NCI-H82 (cell line): ENCODE results near the gene GPR17.

Experiments
- DNase-seq: peaks from one replicate; lab custom pipeline; 2025; lab: John Stamatoyannopoulos, UW

Gene GPR17, protein sequence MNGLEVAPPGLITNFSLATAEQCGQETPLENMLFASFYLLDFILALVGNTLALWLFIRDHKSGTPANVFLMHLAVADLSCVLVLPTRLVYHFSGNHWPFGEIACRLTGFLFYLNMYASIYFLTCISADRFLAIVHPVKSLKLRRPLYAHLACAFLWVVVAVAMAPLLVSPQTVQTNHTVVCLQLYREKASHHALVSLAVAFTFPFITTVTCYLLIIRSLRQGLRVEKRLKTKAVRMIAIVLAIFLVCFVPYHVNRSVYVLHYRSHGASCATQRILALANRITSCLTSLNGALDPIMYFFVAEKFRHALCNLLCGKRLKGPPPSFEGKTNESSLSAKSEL

DNA sequence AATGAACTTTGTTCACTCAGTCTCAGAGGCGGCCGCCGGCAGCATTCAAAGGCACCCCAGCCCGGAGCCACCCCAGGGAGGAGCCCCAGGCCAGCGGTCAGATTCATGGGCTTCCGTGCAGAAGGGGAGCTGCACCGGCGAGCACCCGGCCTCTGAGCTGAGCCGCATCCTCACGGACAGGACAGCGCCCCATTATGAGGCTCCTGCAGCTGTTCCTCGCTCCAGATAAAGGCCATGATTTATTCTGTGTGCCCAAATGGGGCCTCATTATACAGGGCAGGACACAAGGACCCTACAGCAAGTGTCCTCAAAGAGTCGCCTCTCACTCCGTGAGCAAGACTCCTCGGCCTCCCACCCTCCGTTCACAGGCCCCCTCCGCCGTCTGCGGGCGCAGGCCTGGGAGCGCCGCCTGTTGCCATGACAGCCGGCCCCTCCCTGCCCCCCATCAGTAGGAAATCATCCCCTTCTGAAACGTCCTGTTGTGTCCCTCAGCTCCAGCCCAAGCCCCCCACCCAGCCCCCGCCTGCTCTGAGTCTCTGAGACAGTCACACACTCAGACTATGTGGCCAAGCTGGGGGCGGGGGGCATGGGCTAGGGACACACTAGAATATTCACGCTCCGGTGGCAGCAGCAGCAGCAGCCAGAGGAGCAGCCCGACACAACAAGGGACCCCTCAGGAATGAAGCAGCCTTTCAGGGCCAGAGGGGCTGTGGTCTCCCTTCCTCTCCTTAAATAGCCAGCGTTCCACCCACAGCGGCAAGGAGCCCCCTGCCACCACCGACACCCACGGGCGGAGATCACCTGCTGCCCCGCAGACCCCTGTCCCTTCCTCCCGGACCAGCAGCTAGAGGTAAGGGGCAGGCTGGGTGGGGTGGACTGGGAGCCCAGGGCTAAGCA, at the start of gene GPR17:
GPR17 (plus strand) TSS at position 759 of the 897 bp plus-strand sequence. CDS start 4,583 bp downstream, outside the sequence.
- no peak for DNase-seq

DNA sequence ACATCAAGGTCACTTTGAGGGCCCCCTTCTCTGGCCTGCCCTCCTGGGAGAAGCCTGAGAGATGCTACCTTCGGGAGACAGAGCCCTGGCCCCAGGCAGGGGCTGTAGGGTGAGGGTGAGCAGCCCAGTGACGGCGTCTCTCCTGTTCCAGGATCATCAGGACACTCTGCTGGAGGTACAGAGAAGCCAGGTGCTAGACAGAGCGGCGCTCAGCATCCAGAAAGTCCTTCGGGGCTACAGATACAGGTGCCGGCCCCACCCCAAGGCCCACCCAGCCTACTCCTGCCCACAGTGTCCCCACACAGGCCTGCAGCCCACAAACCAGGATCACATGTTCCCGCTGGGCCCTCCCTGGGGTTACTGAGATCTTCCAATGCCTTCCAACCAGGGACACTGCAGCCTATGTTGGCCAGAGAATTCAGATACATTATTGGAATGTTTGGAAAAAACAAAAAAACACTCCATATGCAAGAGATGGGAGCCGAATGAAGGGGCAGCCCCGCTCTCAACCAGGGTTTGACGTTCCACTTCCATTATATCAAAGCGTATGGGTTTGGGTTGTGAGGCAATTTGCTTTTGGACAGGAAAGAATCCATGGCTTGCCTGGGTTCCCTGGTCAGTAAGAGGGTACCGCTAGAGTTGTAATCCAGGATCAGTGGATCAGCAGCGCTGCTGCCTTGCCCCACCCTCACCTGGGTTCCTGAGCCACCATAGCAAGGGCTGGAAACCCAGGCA, 49.5 kb upstream of the GPR17 start:
- DNase-seq: no peak

DNA sequence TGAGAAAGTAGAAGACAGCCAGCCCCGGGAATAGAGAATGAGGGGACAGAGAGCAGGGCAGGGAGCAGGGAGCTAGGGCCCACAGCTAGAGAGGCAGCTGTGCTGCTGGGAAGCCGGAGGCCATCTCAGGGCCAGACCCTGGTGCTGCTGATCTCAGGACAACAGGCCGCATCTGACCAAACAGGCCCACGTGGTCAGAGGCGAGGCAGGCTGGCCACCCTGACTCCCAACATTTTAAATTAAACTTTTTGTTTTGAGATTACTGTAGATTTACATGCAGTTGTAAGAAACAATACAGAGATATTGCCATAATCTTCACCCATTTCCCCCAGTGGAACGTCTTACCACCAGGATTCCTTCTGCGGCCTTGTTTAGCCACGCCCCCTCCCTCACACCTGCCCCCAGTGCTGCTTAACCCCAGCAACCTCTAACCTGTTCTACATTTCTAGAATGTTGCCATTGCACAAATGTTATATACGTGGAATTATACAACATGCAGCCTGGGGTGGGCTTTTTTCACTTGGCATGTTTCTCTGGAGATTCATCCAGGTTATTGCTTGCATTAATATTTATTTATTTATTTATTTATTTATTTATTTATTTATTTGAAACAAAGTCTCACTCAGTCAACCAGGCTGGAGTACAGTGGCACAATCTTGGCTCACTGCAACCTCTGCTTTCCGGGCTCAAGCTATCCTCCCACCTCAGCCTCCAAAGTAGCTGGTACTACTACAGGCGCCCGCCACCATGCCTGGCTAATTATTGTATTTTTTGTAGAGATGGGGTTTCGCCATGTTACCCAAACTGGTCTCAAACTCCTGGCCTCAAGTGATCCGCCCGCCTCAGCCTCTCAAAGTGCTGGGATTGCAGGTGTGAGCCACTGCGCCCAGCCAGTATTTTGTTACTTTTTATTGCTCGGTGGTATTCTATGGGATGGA, 48.6 kb upstream of the GPR17 start:
- no peak for DNase-seq

DNA sequence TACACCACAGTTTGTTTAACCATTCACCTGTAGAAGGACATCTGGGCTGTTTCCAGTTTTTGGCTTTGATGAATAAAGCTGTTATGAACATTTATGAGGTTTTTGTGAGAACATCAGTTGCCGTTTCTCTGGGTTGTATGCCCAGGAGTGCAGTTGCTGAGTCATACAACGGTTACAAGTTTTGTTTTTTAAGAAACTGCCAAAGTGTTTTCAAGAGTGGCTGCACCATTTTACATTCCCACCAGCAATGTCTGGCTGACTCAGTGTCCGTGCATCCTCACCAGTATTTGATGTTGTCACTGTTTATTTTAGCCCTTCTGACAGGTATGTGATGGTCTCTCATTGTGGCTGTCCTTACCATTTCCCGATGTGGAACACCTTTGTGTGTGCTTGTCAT, 48.0 kb upstream of the GPR17 start:
- DNase-seq: no peak

DNA sequence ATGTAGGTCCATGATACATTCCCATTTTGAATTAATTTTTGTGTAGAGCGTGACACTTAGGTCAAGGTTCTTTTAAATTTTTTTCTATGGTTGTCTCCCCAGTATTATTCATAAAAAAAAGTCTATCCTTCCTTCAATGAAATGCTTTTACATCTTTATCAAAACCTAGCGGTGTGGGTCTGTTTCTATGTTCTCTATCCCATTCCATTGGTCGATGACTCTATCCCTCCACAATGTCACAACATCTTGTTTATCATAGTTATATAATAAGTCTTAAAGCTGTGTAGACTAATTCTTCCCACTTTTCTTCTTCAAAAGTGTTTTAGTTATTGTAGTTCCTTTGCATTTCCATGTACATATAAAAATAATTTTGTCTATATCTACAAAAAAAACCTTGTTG, 47.2 kb upstream of the GPR17 start:
- DNase-seq: no peak

DNA sequence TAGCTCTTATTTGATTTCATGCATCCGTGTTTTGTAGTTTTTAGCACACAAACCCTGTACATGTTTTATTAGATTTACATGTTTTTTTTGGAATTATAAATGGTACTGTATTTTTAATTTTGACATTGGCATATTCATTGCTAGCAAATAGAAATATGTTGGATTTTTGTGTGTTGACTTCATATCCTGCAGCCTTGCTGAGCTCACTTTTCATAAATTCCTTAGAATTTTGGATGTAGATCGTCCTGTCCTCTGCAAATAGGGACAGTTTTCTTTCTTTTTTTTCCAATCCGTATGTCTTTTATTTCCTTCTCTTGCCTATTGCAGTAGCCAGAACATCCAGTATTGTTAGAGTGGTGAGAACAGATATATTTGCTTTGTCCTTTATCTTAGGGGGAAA, 46.7 kb upstream of the GPR17 start:
- no peak for DNase-seq

DNA sequence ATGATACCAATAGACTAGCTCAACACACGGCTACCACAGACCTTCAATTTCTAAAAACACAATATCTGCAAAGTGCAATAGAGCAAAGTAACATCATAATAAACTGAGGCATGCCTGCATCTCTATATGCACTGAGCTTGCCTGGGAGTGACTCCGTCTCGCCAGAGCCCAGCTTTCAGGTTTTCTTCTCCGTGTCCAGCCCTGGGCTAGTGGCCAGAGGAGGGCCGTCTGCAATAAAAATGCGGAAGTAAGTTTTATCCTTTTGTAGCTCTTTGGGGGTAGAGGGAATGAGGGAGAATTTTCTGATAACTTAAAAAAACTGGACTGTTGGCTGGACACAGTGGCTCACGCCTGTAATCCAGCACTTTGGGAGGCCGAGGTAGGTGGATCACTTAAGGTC, 41.0 kb upstream of the GPR17 start:
- DNase-seq: no peak

DNA sequence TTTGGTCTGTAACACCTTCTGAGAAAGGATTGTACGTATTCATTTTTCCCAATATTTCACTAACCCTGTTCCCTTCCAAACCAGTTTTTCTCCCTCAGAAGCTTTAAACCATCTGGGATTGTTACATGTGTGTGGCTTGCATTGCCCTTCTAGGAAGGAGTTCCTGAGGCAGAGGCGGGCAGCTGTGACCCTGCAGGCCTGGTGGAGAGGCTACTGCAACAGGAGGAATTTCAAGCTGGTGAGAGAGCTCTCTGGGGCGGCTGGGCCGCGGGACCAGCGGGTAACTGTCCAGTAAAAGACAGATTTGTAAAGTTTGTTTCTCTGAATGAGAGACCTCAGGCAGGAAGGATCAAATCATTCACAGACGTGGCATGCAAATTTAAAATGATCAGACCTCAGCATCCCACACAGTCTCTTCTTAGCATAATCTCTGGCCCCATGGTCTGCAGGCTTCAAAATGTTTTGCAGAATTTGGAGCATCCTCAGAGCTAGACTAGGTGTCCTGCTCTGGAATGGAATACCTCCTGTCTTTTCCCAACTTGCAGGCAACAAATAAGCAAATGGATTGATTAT, 40.2 kb upstream of the GPR17 start:
- DNase-seq: no peak

DNA sequence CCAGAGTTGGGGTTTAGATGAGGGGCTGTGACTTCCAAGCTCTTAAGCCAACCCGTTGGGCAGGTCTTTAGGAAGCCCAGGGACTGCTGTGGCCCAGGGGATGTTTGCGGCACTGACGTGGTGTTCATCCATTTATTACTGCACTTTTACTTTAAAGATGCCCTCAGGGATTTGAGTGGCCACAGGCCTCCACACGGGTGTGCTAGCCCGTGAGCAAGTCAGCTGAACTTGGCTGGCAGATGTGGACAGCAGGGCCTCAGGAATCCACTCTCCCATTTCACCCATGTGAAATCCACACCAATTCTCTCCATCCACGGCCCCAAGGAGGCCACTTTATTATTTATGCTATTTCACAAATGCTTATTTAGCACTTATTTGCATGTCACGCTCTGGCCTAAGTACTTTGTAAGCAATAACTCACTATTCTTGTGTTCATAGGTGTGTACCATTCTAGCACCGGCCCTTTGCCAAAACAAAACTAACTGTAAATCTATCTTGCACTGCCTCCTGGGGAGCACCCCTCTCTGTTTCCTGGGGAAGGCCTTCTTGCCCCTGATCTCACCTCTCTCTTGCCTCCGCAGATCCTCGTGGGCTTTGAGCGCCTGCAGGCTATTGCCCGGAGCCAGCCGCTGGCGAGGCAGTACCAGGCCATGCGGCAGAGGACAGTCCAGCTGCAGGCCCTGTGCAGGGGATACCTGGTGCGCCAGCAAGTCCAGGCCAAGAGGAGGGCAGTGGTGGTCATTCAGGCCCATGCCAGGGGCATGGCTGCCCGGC, 39.1 kb upstream of the GPR17 start:
- no peak for DNase-seq

DNA sequence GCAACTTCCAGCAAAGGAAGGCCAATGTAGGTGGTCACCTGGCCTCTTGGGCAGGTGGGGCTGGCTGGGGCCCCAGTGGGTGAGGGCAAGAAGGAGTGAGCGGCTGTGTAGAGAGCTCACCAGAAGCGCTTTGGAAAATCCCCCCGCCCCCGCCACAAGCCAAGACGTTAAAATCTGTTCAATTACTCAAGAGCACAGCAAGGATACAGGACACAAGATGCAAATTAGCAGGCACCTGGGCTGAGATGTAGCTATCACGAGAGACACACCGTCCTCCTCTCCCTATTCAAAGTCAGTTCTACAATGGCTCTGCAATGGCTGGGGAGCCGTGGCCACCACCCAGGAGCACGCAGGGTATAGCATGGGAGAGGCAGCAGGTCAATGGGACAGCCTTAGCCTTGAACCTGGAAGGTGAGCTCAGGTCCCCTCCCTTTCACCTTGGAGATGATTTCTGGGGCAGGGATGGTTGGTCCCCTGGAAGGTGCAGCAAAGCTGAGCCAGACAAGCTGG, 38.5 kb upstream of the GPR17 start:
- no peak for DNase-seq

DNA sequence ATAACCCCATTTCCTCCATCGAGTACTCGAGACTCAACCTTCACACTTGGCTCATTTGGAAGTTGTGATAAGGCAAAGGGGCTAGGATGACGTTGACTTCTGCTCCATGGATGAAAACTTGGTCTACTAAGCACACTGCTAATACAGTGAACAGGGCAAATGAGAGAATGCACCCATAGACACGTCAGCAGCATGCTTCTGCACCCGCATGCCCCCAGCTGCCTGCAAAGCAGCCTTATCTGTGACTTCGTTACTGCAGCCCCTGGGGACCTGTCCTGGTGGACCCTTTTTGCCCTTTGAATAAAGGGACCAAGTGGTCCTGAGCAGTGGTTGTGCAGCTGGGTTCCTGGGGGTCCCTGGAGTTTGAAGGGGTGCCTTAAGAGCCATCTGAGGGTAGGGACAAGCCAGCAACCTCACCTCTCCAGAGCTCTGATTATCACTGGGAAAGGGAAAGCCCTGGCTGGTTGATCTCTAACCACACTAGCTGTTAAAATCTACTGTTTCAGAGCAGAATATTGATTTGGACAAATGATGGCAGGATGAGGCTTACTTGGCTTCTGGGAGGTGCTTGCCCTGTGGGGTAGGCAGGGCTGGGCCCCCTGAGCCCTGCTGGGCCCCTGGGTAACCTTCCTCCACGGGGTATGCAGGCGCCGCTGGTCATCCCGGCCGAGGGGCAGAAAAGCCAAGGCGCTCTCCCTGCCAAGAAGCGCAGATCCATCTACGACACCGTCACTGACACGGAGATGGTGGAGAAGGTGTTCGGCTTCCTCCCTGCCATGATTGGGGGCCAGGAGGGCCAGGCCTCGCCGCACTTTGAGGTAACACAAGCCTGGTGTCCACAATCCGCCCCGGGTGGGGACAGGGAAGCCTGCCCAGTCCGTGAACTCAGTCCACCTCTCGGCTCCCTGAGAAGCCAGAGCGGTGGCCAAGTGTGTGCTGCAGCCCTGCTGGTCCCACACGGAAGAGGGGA, 37.6 kb upstream of the GPR17 start:
- DNase-seq: no peak

DNA sequence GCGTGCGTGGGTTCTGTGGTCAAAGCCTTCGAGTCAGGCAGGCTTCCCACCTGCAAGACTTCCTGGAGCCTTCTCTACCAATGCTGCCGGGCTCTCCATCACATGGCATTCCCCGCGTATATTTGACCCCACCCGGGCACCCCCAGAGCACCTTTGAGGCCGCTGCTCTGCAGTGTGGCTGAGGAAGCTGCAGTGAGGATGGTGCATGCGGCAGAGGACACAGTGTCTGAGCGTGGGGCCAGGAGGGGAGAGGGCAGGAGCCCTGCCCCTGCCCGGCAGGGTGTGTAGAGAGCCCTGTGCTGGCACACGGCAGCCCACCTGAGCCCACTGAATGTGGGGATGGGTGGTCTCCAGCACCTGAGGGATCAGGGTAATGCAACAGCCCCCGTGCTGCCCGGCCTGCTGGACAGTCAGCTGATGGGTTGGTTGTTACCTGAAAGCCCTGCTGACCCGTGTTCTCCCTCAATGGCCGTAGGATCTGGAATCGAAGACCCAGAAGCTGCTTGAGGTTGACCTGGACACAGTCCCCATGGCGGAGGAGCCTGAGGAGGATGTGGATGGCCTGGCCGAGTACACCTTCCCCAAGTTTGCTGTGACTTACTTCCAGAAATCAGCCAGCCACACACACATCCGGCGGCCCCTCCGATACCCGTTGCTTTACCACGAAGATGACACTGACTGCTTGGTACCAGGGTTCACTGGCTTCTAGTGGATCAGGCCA, 36.8 kb upstream of the GPR17 start:
- no peak for DNase-seq

DNA sequence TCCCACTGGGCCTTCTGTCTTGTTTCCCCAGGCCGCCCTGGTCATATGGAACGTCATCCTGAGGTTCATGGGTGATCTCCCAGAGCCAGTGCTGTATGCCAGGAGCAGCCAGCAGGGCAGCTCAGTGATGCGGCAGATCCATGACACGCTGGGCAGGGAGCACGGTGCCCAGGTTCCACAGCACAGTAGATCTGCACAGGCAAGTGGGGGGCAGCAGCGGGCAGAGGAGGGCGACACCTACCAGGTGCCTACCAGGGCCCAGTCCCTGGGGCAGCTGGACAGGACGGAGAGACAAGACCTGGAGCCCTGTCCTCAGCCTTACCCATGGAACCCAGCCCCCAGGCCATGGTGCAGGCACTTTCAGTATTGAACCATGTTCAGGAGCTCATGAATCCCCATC, 36.1 kb upstream of the GPR17 start:
- DNase-seq: no peak

DNA sequence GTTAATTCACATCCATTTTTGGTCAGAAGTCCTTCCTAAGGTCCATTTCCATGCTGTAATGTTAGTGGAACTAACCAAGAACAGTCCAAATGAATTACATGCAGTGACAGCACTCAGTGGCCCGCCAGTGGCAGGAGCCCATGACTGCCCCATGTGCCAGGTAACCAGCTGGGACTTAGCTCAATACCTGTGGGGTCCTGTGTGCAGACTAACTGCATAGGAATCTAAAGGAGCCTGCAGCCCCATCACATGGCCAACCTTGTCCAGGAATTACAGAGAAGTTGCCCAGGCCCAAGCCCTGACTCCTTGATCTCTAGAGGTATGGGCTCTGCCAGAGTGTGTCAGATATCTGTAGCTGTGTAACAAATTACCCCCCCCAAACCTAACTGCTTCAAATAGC, 35.4 kb upstream of the GPR17 start:
- no peak for DNase-seq

DNA sequence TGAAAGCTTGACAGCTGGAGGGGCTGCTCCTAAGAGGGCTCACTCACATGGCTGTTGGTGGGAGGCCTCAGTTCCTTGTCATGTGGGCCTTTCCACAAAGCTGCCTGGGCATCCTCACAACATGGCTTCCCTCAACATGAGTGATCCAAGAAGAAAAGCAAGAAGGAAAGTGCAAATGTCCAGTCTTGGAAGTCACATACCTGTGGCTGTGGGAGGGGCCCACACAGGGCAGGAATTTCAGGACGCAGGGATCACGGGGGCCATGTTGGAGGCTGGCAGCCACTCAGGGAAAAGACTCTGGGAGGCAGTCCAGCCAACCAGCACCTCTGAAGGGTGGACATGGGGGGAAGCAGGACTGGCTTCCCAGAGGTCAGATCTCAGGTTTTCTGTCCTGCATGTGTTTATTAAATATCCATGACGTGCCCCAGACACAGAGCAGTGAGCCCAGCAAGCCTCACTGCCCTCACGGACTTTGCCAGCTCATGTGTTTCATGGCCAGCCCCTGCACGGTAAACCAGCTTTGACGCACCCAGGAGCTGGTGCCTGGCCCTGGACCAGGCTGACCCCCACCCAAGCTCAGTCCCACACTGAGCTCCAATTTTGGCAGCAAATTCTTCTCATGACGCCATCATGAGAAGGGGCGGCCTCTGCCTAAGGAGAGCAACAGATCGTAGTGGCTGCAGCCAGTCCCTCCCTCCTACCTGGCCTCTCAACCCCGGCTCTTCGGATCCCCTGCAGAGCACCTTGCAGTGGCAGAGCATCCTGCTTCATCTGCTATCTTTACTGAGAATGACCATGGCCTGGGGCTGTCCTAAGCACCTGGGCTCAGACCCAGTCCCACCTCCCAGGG, 34.7 kb upstream of the GPR17 start:
- DNase-seq: no peak

DNA sequence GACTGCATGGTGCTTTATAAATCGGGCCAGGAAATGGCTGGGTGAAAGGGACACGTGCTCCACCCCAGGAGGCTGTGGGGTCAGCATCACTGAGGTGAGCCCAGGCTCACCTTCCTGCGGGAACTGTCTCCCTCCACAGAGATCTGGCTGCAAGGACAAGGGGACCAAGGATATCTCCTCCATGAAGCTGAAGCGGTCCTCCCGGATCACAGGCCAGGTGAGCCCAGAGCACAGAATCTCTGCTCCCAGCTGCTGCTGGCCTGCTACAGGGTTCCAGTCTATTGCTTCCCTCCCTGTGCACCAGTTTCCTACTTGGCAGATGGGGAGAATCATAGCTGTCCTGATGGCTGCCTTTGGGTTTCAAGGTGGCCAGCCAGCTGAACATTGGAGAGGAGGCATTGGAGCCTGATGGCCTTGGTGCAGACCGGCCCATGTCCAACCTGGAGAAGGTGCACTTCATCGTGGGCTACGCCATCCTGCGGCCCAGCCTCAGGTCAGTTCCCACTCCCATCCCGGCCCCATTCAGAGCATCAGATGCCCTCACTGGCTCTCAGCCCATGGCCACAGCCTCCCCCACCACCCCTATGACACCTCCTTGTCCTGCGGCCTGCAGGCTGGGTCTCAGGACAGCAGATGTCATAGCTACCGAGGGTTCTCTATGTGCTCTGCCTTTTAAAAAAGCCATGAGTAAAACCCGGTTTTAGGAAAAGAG, 33.7 kb upstream of the GPR17 start:
- DNase-seq: no peak

DNA sequence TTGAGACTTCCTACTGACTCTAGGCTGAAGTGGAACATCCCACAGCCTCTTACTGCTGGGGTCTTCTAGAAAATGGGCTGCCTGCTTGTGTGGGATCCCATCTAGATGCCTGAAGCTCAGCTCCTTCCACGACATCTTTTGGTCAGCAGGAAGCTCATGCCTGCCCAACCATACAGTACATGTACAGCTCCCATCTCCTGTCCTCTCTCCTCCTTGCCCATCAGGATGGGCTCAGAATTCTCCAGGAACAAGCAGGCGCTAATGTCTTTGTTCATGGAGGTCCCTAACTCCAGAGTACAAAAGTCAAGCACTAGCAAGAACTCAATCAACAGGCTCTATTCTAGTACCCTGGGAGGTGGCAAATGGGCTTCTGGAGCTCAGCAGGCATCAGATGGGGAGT, 31.7 kb upstream of the GPR17 start:
- DNase-seq: no peak
